ENCODE measurements around the gene HMX1.

- TF ChIP-seq CTCF (conservative IDR thresholded peaks at IDR 0.05 in 1 of 2, IDR thresholded peaks at IDR 0.05 in 1 of 2; ENCODE audit: extremely low read depth in 1 of 2, insufficient read depth in 1 of 2, low read depth in 1 of 2, low read length in 2 of 2) = no peak
- TF ChIP-seq EZH2 (IDR thresholded peaks at IDR 0.05; ENCODE audit: borderline replicate concordance, low read length) = no peak
These were observed 36.7 kb upstream of the HMX1 start for GRCh38 chr4:8908206-8908893.
